Mesenchymal stem cell (in vitro differentiated cells and primary cell): ENCODE results near the gene AFTPH.

Source experiments
- DNase-seq: peaks from one replicate; pipeline ENCODE4 v3.0.0-alpha.2; 2013
- H2AFZ ChIP-seq: one replicate; pipeline ENCODE4 v1.6.1; 2013; ENCODE audit warnings: low read depth, mild to moderate bottlenecking, control low read depth, inconsistent platforms, low read length, moderate library complexity
- H2AK5ac ChIP-seq: 2 replicates; pipeline ENCODE4 v1.6.1; 2013; ENCODE audit warnings: low read length, moderate library complexity, mild to moderate bottlenecking, inconsistent platforms; ENCODE audit not compliant: severe bottlenecking
- H2BK120ac ChIP-seq: one replicate; pipeline ENCODE4 v1.6.1; 2013; ENCODE audit warnings: low read depth, mild to moderate bottlenecking, inconsistent platforms, low read length, moderate library complexity
- H2BK12ac ChIP-seq, 2 experiments: one replicate each; pipeline ENCODE4 v1.6.1; 2013; ENCODE audit warnings: inconsistent platforms in 2 of 2, low read length in 2 of 2, mild to moderate bottlenecking in 2 of 2, moderate library complexity in 2 of 2, control low read depth in 1 of 2
- H2BK15ac ChIP-seq: one replicate; pipeline ENCODE4 v1.6.1; 2013; ENCODE audit warnings: mild to moderate bottlenecking, low read depth, inconsistent platforms; ENCODE audit not compliant: poor library complexity, severe bottlenecking
- H2BK5ac ChIP-seq: 2 replicates; pipeline ENCODE4 v1.6.1; 2013; ENCODE audit warnings: low read depth, mild to moderate bottlenecking, low read length, control low read depth, inconsistent platforms; ENCODE audit not compliant: poor library complexity, severe bottlenecking
- H3K14ac ChIP-seq, 2 experiments: one replicate each; pipeline ENCODE4 v1.6.1; 2013; ENCODE audit warnings: inconsistent platforms in 2 of 2, low read length in 2 of 2, control low read depth in 1 of 2, mild to moderate bottlenecking in 1 of 2, moderate library complexity in 1 of 2
- H3K18ac ChIP-seq, 2 experiments: one replicate each; pipeline ENCODE4 v1.6.1; 2013; ENCODE audit warnings: inconsistent platforms in 2 of 2, low read length in 2 of 2, control low read depth in 1 of 2, low read depth in 1 of 2, mild to moderate bottlenecking in 1 of 2
- H3K23ac ChIP-seq, 2 experiments: one replicate each; pipeline ENCODE4 v1.6.1; 2013; ENCODE audit warnings: inconsistent platforms in 2 of 2, low read length in 2 of 2, mild to moderate bottlenecking in 2 of 2, moderate library complexity in 2 of 2, control low read depth in 1 of 2
- H3K27ac ChIP-seq: 2 replicates; pipeline ENCODE4 v1.5.1; 2013; ENCODE audit warnings: mild to moderate bottlenecking, moderate library complexity, low read length, control low read depth, inconsistent platforms; ENCODE audit not compliant: poor library complexity, severe bottlenecking
- H3K27me3 ChIP-seq, 2 experiments: 2 replicates each; pipeline versions ENCODE4 v1.6.1 to v1.7.0; 2013; ENCODE audit warnings: low read length in 2 of 2, mild to moderate bottlenecking in 2 of 2, moderate library complexity in 2 of 2, control low read depth in 1 of 2, inconsistent platforms in 1 of 2; ENCODE audit not compliant: control insufficient read depth in 1 of 2, insufficient read depth in 1 of 2
- H3K36me3 ChIP-seq, 2 experiments: 2 replicates each; pipeline versions ENCODE4 v1.6.1 to v1.7.0; 2013; ENCODE audit warnings: low read length in 2 of 2, control low read depth in 1 of 2, inconsistent platforms in 1 of 2, low read depth in 1 of 2, mild to moderate bottlenecking in 1 of 2; ENCODE audit not compliant: insufficient read depth in 2 of 2, control insufficient read depth in 1 of 2
- H3K4ac ChIP-seq, 2 experiments: one replicate each; pipeline ENCODE4 v1.6.1; 2013; ENCODE audit warnings: inconsistent platforms in 2 of 2, low read length in 2 of 2, mild to moderate bottlenecking in 2 of 2, moderate library complexity in 2 of 2, control low read depth in 1 of 2, low read depth in 1 of 2
- H3K4me1 ChIP-seq: 2 replicates; pipeline ENCODE4 v1.6.1; 2013; ENCODE audit warnings: low read depth, low read length, control low read depth; ENCODE audit not compliant: control insufficient read depth, insufficient read depth
- H3K4me2 ChIP-seq: 2 replicates; pipeline ENCODE4 v1.6.1; 2013; ENCODE audit warnings: low read length, mild to moderate bottlenecking, inconsistent platforms; ENCODE audit not compliant: poor library complexity, severe bottlenecking
- H3K4me3 ChIP-seq, 2 experiments: 2 replicates each; pipeline versions ENCODE4 v1.5.1 to v1.7.0; 2013; ENCODE audit warnings: low read length in 2 of 2, mild to moderate bottlenecking in 2 of 2, control low read depth in 1 of 2, low read depth in 1 of 2; ENCODE audit not compliant: insufficient read depth in 1 of 2
- H3K79me1 ChIP-seq: replicated peaks from 2 replicates; pipeline ENCODE4 v1.6.1; 2013; ENCODE audit warnings: mild to moderate bottlenecking, control low read depth, low read length, inconsistent platforms; ENCODE audit not compliant: poor library complexity, severe bottlenecking
- H3K9ac ChIP-seq: 2 replicates; pipeline ENCODE4 v1.7.0; 2013; ENCODE audit warnings: mild to moderate bottlenecking, low read length, moderate library complexity
- H3K9me3 ChIP-seq: 2 replicates; pipeline ENCODE4 v1.7.0; 2013; ENCODE audit warnings: mild to moderate bottlenecking, low read length; ENCODE audit not compliant: control insufficient read depth
- H4K8ac ChIP-seq: one replicate; pipeline ENCODE4 v1.6.1; 2013; ENCODE audit warnings: inconsistent platforms, mild to moderate bottlenecking, low read length, moderate library complexity
- H4K91ac ChIP-seq: one replicate; pipeline ENCODE4 v1.6.1; 2013; ENCODE audit warnings: mild to moderate bottlenecking, low read length, inconsistent platforms
- WGBS: methylation state at CpG from one replicate; pipeline ENCODE4 v1.1.7; 2013; ENCODE audit warnings: mixed read lengths; 5-methylcytosine and 5-hydroxymethylcytosine counted together

The AFTPH gene

DNA sequence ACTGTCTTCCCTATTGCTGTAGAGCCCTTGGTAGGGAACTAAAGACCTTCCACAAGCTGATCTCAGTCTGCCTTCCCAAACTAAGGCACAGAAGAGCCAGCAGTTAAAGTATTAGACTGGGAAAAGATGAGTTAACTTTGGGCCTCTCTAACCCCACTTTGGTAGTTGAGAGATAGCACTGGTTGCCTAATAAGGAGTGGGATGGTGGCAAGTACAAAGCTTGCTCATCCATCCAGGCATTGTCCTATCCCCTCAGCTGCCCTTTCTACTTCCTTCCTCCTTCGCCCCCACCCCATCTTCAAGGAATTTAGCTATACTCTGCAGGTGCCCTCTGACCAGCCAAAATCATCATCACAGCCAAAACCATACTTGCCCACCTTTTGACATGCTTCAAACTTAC, 22.2 kb upstream of the AFTPH start:
- DNase-seq = no peak

DNA sequence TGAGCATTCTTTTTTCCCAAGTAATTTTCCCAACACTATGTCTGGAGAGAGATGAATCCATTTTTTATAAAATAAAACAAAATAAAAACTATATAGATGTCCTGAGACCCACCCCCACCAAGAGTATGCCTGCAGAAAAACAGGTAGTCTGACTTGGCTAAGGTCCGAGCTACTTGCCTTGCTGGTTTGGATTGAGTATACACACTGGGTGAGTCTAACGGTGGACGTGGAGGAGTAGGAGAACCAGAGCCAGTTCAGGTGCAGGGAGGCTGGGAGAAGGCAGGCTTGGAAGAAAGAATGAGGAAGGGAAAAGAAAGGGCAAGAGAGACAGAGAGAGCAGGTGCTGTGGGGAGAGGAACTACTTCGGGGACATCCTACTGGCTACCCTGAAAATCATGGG, 21.3 kb upstream of the AFTPH start:
- 93% methylated on average over 4 of the region's 4 CpGs for WGBS
- no peaks in the 10 kb centered on the region for H3K4me1 ChIP-seq
- H3K36me3 ChIP-seq = no peaks in the 10 kb centered on the region
- H3K4ac ChIP-seq = no peak overlapping the region
- H3K14ac ChIP-seq = no peak overlapping the region
- no peak overlapping the region for H3K4me2 ChIP-seq
- no peak overlapping the region for H3K18ac ChIP-seq
- H4K8ac ChIP-seq = no peak overlapping the region
- no peak overlapping the region for H2AK5ac ChIP-seq
- H2AFZ ChIP-seq = no peak overlapping the region
- H2BK12ac ChIP-seq = no peak overlapping the region
- H3K9me3 ChIP-seq = no peaks in the 10 kb centered on the region
- H3K4me3 ChIP-seq = no peak overlapping the region
- H3K9ac ChIP-seq = no peak overlapping the region
- no peak overlapping the region for H3K23ac ChIP-seq
- no peak overlapping the region for H4K91ac ChIP-seq
- H2BK120ac ChIP-seq = no peak overlapping the region
- H3K27me3 ChIP-seq = peaks cover 23 to 28% of the 10 kb centered on the region in 2 experiments
- H3K79me1 ChIP-seq = no peaks in the 10 kb centered on the region
- no peak overlapping the region for H2BK5ac ChIP-seq
- H2BK15ac ChIP-seq = no peak overlapping the region
- no peak for DNase-seq
- no peak overlapping the region for H3K27ac ChIP-seq

More for the DNA sequence above, 22.2 kb upstream of the AFTPH start:
- Histone ChIP-seq H2BK120ac (no peak overlapping the region), H2BK12ac (no peak overlapping the region), H2BK15ac (no peak overlapping the region), H3K9ac (no peak overlapping the region), H3K4me3 (no peak overlapping the region), H3K4me2 (no peak overlapping the region), H3K4me1 (no peaks in the 10 kb centered on the region), H3K18ac (no peak overlapping the region), H3K27me3 (peaks cover 20 to 25% of the 10 kb centered on the region in 2 experiments), H3K14ac (no peak overlapping the region), H3K23ac (no peak overlapping the region), H2AFZ (no peak overlapping the region), H3K36me3 (no peaks in the 10 kb centered on the region), H2AK5ac (no peak overlapping the region), H2BK5ac (no peak overlapping the region), H3K79me1 (no peaks in the 10 kb centered on the region), H3K27ac (no peak overlapping the region), H4K91ac (no peak overlapping the region), H3K9me3 (no peaks in the 10 kb centered on the region), H3K4ac (no peak overlapping the region), H4K8ac (no peak overlapping the region)
- 75% methylated on average over 1 of the region's 1 CpG for WGBS

DNA sequence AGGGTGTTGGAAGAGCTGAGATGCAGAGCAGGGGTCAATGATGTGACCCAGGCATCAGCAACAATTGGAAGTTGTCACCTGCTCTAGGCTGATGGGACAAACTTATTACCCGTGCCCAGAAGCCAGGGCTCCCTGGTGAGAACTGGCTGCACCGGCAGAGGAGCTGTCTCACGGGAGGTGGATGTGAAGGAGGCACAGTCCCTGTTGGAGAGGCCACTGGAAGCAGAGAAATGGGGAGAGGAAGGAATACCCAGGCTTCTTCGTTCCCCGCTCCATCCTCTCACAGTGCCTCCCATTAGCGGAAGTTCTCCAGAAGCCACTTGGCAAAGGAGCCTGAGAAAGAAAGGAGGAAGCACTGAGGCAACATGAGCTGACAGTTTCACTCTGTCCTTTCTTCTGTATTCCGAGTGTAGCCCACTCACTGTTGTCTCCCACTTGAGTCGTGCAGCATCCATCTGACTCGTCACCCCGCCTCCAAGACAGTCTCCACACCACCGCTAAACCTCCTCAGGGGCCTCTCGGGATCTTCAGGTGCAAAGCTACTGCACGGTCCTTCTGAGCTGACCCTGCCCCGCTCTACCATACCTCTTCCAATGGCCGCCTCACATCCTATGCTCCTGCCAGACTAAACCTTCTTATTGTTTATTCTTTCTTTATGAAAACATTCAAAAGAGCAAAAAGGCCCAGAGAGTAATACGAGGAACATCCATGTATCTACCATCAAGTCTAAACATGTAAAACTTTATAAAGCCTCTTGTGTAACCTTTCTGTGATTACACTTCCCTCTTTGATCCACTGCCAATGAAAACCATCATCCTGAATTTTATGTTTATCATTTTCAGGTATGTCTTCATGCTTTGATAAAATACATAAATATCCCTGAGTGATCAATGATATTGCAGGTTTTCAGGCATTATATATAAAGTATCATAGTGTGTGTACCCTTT, 19.1 kb upstream of the AFTPH start:
- no peaks in the 10 kb centered on the region for H3K4me1 ChIP-seq
- no peak overlapping the region for H3K23ac ChIP-seq
- H4K91ac ChIP-seq = no peak overlapping the region
- H3K79me1 ChIP-seq = no peaks in the 10 kb centered on the region
- no peaks in the 10 kb centered on the region for H3K9me3 ChIP-seq
- H4K8ac ChIP-seq = no peak overlapping the region
- no peak overlapping the region for H2BK15ac ChIP-seq
- no peak overlapping the region for H3K4me2 ChIP-seq
- no peak overlapping the region for H3K4ac ChIP-seq
- H3K4me3 ChIP-seq = no peak overlapping the region
- no peak overlapping the region for H2BK5ac ChIP-seq
- no peak overlapping the region for H3K18ac ChIP-seq
- H3K9ac ChIP-seq = no peak overlapping the region
- no peak for DNase-seq
- H3K14ac ChIP-seq = no peak overlapping the region
- 89% methylated on average over 16 of the region's 16 CpGs for WGBS
- no peak overlapping the region for H2BK120ac ChIP-seq
- peaks cover 8 to 16% of the 10 kb centered on the region in 2 experiments for H3K27me3 ChIP-seq
- H3K27ac ChIP-seq = no peak overlapping the region
- H3K36me3 ChIP-seq = no peaks in the 10 kb centered on the region
- H2AK5ac ChIP-seq = no peak overlapping the region
- H2AFZ ChIP-seq = no peak overlapping the region
- H2BK12ac ChIP-seq = no peak overlapping the region

DNA sequence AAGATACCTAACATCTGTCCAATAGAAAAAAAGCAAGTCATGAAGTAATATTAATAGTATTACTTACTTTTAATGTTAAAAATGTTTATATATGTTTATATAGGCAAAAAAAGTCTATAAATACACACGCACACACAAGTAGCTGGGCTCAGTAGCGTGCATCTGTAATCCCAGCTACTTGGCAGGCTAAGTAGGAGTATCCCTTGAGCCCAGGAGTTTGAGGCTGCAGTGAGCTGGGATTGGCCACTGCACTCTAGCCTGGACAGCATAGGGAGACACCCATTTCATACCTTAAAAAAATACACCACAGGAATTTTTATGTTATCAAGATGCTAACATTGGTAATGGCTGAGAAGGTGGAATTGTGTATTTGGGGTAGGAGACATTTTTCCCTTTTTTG, 17.4 kb upstream of the AFTPH start:
- H2BK5ac ChIP-seq = no peak overlapping the region
- H3K18ac ChIP-seq = no peak overlapping the region
- H3K27ac ChIP-seq = no peak overlapping the region
- no peak overlapping the region for H2BK12ac ChIP-seq
- H3K4me1 ChIP-seq = no peaks in the 10 kb centered on the region
- no peak overlapping the region for H3K23ac ChIP-seq
- H3K36me3 ChIP-seq = no peaks in the 10 kb centered on the region
- H4K91ac ChIP-seq = no peak overlapping the region
- H3K4ac ChIP-seq = no peak overlapping the region
- no peak overlapping the region for H3K4me2 ChIP-seq
- no peak overlapping the region for H2AK5ac ChIP-seq
- no peaks in the 10 kb centered on the region for H3K9me3 ChIP-seq
- H3K79me1 ChIP-seq = no peaks in the 10 kb centered on the region
- H2BK15ac ChIP-seq = no peak overlapping the region
- H4K8ac ChIP-seq = no peak overlapping the region
- H3K4me3 ChIP-seq = no peak overlapping the region
- no peak for DNase-seq
- no peak overlapping the region for H3K14ac ChIP-seq
- WGBS = 96% methylated on average over 2 of the region's 2 CpGs
- no peak overlapping the region for H3K9ac ChIP-seq
- H2AFZ ChIP-seq = no peak overlapping the region
- H3K27me3 ChIP-seq = peaks cover 4 to 10% of the 10 kb centered on the region in 2 experiments
- no peak overlapping the region for H2BK120ac ChIP-seq
